NCI-H146 (cell line): ENCODE data around the gene GAMT.

Experiments used
- DNase-seq: peaks from one replicate; lab custom pipeline; 2025; lab: John Stamatoyannopoulos, UW

GAMT gene

DNA sequence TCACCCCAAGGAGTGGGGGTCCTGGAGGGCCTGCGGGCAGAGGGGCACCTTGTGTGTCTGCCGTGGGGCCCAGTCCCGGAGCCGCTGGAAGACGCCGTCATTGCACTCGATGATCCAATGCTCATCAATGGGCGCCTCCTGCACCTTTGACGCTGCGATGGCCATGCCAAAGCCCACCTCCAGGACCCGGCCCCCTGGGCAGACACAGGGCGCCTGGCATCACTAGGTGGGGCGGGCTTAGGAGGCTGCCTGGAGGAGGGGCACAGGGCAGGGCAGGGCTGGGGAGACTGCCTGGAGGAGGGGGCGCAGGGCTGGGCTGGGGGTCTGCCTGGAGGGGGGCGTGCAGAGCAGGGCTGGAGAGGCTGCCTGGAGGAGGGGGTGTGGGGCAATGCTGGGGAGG, 1.6 kb downstream of the GAMT start:
- DNase-seq, result no peak

DNA sequence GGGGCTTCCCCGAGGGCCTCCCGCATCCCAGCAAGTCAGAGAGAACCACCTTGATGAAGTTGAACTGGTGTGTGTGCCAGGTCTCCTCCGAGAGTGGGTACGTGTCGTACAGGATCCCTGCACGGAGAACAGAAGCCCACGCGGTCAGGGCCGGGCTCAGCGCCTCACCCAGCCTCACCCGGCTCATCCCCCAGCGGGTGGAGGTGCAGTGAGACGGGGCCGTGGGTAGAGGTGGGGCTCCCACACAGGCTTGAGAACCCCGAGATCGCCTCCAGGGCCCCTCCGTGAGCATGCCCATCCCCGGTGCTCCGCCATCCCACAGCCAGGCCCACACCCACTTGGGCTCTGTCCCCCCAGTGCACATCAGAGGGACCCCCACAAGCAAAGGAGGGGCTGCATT, 2.3 kb downstream of the GAMT start:
- no peak for DNase-seq

DNA sequence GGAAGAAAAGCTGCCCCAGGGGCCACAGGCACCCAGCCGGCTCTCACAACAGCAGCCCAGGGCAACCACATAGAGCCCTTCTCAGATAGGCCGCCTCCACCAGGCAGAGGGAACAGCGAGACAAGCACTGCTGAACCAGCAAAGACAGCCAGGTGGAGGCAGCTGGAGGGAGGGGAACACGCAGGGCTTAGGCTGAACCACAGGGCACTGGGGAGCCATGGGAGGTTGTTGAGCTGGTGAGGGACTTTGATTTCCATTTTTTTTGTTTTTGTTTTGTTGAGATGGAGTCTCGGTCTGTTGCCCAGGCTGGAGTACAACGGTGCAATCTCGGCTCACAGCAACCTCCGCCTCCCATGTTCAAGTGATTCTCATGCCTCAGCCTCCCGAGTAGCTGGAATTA, 3.5 kb downstream of the GAMT start:
- no peak for DNase-seq

DNA sequence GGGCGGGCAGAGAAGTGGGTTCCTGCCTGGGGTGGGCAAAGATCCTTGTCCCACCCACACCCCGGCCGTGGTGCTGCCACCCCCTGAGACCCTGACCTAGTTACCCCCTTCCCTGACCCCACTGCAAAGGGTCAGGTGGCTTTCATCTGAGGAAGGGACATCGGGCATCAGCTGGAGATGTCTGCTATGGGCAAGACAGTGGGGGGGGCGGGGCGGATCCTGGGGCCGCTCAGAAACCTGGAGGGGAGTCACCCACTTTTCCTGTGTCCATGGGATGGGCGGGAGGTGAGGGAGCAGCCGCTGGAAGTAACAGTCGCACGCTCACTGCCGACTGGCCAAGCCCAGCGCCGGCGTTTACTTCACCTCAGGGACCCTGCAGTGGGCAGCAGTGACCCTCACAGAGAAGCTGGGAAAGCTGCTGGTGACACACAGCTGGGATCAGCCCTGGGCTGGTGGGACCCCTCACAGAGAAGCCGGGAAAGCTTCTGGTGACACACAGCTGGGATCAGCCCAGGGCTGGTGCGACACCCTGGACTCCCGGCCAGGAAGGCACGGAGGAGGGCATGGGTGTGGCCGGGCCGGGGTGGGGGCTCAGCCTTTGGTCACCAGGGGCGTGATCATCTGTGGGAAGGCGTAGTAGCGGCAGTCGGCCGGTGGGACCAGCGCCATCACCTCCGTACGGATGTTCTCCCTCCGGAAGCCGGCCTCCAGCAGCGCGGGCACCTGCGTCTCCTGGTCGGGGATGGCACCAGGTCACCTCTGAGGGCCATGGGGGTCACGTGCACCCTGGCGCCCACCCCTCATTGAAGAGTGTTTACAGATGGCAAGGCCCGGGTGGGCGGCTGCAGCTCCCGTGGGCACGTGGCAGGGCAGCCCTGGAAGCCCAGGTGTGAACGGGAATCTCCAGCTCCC, 4.3 kb downstream of the GAMT start:
- DNase-seq, result no peak

DNA sequence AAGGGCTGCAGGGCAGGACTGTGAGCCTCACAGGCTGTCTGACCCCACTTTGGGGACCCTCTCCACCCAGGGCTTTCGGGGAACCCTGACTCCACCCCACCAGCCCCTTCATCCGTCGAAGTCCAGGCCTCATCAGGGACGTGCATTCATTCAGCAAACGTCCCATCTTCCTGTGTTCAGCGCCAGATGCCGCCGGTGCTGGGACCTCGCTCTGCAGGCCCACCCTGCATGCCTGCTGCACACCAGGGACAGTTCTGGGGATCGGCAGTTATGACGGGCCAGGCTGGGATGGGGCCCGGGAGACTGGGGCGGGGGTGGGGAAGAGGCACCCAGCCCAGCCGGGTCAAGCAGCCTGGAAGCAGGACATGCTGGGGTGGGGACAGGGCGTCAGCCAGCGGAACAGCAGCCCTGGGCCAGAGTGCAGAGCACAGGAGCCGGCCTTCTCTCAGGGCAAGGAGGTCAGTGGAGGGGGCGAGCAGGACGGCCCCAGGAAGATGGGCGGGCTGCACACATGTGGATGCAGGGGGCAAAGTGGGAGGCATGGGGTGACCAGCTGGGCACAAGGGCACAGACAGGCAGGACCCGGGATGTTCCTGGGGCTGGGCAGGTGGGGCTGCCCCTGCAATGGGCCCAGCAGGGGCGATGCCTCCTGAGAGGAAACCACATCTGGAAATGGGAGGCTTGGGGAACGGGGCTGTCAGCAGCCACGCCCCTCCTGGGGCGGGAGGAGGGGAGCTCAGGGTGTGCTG, 5.1 kb downstream of the GAMT start:
- no peak for DNase-seq

DNA sequence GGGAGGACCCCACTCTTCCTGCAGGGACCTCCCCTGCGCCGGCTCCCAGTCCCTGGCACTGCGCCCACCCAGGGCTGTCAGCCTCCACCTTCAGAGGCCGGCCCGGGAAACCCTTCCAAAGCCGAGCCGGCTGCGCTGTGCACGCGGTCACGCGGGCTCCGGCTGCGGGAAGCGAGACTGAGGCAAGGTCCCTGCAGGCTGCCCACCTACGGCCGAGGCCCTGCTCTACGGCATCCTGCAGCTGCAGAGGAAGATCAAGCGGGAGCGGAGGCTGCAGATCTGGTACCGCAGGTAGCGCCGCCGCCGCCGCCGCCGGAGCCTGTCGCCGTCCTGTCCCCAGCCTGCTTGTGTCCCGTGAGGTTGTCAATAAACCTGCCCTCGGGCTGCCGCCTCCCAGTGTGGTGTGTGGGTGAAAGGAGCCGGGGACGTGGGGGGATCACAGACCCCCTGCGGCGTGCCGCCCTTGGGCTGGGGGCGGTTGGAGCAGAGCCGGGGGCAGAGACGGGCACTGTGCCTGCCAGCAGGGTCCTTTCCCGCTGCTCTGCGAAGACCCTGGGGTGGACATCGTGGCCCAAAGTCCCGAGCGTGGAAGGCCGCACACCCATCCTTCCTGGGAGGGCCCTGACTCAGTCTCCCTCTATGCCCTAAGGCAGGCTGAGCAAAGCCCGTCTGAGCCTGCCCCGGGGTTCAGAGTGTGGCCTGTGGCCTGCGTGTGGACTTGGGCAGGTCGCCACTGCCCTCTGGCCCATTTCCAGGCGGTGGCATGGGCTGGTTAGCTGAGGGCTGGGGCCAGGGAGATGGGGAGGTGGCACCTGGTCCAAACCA, 5.9 kb downstream of the GAMT start:
- no peak for DNase-seq

DNA sequence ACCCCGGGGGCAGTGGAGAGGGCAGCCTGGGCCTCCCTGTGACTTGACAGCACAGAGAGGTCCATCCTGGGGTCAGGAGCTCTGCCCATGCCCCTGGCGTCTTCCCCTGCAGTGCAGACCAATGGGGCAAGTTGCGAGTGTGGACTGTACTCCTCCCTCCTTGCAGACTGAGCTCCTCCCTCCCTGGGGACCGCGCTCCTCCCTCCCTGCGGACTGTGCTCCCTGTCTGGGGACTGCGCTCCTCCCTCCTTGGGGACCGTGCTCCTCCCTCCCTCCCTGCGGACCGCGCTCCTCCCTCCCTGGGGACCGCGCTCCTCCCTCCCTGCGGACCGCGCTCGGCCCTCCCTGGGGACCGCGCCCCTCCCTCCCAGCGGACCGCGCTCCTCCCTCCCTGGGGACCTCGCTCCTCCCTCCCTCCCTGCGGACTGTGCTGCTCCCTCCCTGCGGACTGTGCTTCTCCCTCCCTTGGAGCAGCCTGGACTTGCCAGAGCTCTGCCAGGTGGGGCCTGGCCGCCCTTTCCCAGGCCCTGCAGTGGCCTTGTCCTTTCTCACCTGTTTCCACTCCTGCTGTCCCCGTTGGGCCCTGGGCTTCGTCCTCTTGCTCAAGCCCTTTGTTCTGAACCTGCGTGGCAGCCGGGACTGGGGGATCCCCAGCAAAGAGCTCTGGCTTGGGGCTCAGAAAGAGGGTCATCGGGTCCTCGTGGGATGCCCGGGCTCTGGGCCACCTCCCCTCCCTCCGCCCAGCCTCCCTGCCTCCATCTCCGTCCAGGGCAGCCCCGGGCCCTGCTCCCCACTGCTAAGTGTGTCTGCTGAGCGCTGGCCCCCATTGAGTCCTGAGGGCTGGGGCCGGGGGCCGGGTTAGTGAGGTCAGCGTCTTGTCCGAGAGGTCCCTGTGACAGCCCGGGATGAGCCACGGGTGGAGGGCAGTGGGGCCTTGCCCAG, 6.8 kb downstream of the GAMT start:
- no peak for DNase-seq

DNA sequence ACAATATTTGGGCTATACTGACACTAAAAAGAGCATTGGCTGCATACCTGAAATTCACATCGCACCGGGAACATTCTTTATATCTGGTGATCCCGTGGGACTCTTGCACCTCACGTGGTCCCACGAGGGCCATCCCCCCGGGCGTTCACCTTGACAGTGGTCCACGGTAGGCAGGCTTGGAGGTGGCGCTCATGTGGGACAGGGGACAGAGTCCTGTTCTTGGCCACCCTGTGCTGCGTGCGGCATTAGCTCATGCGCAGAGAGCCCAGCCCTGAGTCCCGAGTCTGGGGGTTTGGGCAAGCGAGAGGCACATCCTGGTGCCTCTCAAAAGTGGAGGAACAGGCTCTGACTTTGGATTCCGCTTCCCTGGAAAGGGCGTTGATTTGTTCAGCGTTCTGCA, 7.5 kb downstream of the GAMT start:
- DNase-seq, result no peak

DNA sequence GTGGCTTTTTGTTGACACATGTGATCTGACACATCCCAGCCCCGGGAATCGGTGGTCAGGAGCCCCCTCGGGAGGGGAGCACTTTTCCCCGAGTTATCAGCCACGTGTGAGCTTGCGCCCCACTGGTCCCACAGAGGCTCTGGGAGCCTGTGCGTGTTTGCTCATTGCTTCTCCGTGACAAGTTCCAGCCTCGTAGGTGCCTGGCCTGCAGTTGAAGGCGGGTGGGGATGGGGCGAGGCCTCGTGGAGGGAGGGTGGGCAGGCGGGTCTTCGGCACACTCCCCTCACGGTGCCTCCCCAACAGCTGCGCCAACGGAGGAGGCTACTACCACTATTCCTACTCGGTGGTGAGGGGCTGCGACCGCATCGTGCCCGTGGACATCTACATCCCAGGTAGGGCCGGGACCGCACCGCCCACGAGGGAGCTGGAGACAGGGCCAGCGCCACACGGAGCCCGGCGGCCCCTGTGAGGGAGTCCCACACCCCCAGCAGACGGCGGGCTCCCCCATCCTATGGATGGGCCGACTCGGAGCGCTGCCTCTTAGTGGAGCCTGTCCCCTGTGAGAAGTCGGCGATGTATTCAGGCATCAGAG, 8.3 kb downstream of the GAMT start:
- DNase-seq, result no peak

DNA sequence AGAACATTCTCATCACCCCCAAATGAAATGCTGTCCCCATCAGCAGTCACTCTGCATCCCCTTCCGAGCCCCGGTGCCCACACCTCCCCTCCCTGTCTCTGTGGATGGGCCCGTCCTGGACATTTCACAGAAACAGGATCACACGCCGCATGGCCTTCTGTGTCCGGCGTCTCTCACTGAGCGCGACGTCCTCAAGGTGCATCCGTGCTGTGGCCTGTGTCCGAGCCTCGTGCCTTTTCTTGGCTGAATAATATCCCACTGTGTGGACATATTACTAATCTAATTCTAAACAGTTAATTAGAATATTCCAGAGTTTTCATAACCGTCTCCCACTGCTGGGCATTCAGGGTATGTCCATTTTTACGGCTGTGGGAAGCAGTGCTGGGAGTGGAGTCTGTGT, 8.9 kb downstream of the GAMT start:
- DNase-seq, result no peak

DNA sequence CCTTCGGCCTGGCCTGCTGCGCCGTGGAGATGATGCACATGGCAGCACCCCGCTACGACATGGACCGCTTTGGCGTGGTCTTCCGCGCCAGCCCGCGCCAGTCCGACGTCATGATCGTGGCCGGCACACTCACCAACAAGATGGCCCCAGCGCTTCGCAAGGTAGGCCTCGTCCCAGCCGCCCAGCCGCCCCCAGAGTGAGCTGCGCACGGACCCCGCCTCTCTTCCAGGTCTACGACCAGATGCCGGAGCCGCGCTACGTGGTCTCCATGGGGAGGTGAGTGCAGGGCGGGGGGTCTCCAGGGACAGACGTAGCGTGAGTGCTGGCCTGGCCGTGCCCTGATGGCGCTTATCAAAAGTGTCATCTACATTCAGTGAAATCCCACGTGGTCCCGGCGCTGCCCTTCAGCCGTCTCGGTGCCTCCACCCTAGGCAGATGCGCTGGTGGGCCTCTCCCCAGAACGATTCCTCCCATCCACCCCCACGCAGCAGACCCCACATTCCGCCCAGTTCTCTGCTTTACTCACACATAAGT, 10.4 kb downstream of the GAMT start:
- no peak for DNase-seq

DNA sequence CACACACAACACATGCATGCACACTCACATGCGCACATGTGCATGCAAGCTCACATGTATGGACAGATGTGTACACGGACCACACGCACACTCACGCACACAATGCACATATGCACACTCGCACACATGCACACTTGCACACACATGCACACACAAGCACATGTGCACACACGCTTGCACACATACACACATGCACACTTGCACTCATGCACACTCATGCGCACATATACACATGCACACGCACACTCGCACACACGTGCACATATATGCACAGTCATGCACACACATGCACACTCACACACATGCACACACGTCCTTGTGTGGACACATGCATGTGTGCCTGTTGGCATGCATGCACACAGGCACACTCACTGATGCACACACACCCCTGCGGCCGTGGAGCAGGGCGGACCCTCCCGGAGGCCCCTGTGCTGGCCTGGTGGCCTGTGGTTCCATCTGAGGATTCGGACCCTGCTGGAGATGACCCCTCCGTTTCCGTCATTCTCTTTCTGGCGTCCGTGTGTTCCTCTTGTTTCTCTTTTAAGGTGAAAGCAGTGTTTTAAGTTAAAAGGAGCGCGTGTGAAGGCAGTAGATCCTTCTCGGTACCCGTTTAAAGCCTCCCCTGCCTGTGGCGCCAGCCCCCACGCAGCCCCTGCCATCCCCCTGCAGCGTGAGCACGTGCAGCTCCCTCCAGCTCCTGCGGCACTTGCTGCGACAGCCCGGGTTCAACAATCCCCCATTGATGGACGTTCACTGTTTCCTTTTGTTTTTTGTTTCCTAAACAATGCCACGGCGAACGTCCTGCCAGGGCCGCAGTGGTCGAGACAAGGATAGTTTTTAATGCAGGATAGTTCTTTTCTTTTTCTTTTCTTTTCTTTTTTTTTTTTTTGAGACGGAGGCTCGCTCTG, 12.1 kb downstream of the GAMT start:
- no peak for DNase-seq

DNA sequence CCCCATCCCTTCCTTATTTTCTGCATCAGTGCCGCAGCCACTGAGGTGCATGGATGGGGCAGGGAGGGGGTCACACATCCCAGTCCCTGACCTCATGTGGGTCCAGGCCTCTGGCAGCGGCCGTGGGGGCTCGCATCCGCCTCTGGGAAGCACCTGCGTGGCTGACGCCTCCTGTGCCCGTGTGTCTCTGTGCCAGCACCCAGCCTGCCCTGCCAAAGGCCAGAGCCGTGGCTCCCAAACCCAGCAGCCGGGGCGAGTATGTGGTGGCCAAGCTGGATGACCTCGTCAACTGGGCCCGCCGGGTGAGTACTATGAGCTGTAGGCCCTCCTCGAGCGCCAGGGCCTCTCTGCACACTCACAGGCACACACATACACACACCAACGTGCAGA, 12.7 kb downstream of the GAMT start:
- no peak for DNase-seq

DNA sequence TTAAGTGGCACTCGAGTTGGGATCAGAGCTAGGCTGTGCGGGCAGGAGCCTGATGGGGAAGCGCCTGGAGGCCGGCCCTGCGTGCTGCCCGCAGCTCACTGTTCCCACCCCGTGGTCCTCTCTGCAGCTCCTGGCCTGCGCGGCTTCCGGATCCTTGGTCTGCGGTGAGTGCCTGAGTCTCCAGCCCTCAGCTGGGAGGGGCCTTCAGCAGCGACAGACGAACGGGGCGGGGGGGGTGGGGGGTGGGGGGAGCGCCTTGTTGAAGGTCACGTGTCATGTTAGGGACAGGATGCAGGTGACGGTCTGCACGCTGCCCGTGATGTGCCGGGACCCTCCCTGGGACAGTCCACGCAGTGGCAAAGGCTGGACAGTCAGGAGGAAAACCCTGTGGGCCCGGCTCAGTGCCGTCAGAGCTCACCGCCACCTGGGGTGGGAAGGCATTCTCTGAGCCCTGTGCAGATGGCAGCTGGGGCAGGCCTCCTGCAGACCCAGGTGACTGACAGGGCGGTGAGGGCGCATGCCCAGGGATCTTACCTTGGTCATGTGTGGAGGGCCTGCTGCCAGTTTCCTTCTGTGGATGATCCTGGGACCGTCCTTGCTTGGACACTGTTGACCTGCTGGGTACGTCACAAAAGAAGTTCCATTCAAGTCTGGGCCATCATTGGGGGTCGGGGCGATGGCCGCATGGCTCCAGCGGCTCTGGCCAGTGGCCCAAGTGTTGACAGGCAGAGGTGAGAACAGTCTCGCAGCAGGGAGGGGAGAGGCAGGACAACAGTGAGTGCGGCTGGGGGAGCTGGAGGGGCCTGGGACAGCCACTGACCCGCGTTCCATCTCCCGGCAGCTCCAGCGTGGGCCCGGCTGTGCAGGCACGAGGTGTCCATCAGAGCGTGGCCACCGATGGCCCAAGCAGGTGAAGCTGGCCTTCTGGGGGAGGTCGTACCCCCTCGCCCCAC, 13.4 kb downstream of the GAMT start:
- DNase-seq, result no peak

DNA sequence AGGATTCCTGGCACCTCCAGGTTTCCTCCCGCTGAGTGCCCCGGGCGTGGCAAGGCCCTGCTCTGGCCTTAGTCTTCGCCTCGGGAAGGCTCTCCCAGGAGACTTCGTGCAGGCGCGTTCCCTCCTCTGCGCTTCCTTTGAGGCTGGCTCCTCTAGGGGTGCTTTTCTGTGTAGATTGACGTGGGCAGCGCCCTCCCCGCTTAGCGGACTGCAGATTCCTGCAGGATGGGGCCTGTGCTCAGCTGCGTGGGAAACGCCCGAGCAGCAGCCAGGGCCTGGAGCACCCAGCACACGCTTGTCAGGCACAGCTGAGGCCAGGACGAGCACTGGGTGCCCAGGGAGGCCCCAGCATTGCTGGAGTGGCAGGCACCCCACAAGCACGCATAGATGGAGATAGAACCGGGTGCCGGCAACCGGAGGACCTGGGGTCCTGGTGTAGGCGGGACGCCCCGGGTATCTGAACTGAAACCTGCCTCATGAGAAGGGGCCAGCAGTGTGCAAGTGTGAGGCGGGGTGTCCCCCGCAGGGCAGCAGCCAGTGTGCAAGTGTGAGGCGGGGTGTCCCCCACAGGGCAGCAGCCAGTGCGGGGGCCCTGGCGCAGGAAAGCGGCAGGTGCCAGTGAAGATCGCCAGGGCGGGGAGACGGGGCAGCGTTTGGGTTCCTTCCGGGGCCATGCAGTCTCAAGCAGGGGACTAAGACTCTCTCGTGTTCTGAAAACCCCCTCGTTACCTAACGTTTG, 14.2 kb downstream of the GAMT start:
- DNase-seq, result no peak

DNA sequence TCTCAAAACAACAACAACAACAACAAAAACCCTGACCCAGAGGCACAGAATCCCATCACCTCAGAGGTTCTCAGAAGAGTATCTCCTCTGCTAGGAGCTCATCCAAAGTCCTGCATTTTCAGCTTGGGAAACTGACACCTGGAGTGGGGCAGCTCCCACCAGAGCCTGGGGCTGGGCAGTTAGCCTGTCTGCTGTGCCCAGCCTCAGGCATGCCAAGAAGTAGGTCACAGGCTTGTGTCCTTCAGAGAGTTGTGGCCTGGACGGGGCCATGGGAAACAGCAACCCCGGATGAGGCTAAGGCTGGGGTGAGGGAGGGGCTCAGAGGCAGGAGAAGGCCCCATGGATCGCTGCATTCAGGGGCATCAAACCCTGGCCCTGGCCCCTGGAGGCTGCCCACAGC, 15.5 kb downstream of the GAMT start:
- no peak for DNase-seq

DNA sequence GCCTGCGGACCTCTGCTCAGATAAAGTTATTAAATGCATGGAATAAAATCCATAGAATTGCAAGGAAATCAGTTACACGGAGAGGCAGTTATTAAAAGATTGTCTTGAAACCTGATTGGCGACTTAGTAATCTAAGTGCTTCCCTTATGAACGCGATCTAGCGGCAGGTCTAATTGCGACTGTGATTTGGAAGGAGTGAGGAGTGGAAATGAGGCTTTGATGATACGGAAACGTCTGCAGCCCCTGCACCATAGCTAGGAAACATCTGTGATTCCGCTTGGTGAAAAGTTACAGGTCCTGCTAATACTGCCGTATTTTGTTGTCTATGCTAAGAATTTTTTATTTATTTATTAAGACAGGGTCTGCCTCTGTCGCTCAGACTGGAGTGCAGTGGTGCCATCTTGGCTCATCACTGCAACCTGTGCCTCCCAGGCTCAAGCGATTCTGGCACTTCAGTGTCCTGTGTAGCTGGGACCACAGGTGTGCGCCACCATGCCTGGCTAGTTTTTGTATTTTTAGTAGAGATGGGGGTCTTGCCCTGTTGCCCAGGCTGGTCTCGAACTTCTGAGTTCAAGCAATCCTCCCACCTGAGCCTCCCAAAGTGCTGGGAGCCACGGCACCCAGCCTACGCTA, 16.7 kb downstream of the GAMT start:
- no peak for DNase-seq
